GM21367 (cell line): ENCODE measurements around the gene AP2A1.

Experiments
- ATAC-seq: cut with Tn5 transposase; IDR thresholded peaks from one replicate; pipeline ENCODE4 v1.9.1; 2021; ENCODE audit not compliant: unreplicated experiment

The AP2A1 gene

DNA sequence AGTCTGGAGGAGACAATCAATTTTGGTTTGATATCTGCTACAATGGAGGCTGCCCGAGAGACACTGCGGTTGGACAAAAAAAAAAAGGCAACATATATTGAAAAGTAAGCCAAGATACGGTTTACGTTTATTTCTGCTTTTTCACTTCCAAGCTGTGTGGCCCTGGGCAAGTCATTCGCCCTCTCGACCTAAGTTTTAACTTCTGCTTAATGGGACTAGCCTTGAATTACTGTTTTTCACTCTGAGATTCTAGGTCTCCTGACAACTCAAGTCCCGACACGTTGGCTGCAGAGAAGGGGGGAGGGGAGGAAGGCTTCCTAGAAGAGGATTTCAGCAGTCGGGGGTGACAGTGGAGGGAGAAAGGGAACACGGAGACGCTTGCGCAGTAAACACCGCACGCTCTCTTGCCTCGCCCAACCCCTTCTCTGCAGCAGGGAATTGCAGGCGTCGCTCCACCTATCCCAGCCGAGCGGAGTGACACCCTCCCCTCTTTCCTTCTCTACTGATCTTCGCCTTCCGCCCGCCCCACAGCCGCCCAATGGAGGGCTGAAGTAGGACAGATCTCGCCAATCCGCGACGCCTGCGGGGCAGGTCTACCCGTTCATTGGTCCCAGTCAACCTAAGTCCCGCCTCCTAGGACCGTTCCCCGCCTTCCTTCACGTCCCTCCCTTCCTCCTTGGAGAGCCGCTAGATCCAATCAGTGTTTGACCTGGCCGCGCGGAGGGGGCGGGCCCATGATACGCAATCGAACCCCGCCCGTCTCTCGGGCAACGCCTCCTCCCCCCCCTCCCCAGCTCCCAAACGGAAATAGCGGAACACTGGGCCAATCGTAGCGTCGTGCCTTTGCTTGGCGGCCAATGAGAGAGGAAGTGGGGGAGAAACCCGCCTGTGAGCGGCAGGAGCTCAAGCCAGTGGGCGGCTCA lies 533 bp upstream of the AP2A1 start:
- peak; percentile 78 for ATAC-seq

DNA sequence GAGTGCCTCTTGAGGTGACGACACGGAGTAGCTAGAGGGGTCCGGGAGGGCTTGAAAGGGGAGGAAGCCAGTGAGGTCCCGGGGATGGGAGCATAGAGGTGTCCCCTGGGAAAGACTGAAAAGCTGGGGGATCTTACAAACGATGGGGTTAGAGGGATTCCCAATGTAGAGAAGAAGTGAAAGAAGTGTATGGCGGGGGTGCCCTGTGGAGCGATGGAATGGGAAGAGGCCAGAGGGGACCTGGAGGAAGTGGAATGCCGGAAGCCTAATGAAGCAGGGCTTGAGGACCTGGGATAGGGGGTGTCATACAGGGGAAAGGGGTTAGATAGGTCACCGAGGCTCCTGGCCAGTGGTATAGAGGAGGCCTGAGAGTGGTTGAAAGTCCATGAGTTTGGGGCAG lies 580 bp downstream of the AP2A1 start:
- ATAC-seq, result no peak

DNA sequence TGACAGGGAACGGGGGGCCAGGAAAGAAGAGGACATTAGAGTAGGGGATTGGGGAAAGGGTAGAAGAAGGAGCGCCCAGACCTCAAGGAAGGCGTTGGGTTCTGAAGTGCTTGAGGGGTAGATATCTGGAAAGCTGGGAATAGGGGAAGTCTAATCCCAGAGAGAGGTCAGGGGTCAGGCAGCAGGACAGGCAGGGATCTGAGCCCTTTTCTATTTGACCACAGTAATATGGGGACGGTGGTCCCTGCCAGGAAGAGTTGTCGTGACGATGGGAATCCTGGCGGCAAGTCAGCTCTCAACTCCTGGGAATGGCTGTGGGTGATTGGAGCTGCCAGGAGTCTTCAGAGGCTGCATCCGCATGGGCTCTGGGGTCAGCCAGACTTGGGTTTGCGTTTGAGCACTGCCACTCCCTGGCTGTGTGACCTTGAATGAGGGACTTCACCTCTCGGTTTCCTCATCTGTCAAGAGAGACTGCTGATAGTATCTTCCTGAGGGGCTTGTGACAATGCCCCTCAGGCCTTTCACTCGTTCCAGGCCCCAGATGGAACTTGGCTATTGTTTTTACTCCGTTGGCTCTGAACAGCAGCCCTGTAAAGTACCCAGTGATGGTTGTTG lies 1.3 kb downstream of the AP2A1 start:
- ATAC-seq, result no peak

DNA sequence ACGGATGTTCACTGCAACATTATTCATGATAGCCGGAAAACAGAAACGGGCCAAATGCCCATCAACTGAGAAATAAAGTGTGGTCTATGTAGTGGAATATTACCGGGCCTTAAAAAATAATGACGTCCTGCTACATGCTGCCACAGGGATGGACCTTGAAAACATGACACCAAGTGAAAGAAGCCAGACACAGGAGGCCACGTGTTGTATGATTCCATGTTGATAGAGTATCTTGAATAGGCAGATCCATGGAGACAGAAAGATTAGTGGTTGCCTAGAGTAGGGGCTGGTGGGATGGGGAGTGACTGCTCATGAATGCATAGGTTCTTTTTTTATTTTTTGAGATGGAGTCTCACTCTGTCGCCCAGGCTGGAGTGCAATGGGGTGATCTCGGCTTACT lies 3.7 kb downstream of the AP2A1 start:
- ATAC-seq, result no peak

DNA sequence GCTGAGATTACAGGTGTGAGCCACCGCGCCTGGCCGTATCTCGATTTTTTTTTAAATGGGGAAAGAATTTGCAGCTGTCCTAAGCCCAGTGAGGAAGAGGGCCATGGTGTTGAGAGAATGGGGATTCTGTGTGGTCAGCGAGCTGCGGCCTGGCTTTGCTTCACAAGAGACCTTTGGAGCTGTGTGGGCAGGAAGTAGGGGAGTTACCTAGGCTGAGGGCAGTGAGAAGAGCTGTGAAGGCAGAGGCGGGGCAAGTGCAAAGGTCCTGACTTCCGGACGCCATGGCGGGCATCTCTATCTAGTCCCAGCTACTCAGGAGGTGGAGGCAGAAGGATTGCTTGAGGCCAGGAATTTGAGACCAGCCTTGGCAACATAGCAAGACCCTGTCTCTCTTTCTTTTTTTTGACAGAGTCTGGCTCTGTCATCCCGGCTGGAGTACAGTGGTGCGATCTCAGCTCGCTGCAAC lies 4.9 kb downstream of the AP2A1 start:
- no peak for ATAC-seq

DNA sequence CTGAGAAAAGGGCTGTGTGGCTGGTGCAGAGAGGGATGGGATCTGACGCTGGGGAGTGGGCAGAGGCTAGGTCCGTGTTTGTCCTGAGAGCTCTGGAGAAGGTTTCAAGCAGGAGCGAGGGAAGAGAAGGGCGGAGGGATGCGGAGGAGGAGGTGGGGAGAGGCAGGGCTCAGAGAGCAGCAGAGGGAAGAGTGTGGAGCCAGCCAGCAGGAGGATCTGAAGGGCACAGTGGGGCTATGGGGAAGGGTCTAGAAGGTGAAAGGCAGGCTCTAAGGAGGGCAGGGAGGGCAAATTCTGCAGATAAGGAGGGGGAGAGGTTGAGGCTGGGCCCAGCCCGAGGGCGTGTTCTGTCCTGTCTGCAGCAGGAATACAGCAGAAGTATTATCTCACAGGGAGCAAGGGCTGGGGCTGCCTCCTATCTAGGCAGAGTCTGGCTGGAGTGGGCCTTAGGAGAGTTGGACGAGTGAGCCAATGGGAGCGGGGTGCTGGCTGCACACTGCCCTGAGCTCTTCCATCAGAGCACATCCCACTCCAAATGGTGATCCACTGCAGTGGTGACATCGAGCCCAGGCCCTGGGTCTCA lies 6.1 kb downstream of the AP2A1 start:
- ATAC-seq, result no peak

DNA sequence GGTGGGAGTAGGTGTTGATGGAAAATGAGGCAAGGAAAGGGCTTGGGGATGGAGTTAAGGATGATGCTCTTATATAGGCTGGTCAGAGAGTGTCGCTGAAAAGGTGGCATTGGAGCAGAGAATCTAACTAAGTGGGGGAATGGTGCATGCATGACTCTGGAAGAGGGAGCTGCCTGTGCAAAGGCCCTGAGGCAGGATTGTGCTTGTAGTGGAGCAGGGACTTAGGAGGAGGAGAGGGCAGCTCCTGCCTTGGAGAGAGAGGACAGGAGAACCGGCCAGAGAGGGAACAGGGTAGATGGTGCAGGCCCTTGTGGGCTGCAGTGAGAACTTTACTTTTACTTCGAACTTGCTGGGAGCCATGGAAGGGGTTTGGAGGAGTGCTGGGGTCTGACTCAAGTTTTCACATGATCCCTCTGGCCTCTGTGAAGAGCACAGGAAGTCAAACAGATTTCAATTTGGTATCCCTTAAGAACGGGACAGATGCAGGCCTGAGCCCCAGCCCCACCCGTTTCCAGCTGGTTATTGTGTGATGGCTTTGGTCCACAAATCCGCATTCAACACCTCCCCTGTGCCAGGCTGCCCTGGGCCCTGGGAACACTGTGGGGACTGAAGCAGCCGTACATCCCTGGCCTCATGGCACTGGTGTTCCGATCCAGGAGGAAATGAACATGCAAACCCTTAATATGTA lies 7.0 kb downstream of the AP2A1 start:
- no peak for ATAC-seq

DNA sequence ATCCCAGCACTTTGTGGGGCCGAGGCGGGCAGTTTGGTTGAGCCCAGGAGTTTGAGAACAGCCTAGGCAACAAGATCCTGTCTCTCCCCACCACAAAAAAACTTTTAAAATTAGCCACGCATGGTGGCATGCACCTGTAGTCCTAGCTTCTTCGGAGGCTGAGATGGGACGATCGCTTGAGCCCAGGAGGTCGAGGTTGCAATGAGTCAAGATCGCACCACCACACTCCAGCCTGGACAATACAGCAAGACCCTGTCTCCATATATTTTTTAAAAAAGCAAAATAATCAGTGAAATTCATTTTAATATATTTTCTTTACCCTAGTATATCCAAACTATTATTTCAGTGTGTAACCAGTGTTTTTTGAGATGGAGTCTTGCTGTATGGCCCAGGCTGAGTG lies 8.2 kb downstream of the AP2A1 start:
- no peak for ATAC-seq

DNA sequence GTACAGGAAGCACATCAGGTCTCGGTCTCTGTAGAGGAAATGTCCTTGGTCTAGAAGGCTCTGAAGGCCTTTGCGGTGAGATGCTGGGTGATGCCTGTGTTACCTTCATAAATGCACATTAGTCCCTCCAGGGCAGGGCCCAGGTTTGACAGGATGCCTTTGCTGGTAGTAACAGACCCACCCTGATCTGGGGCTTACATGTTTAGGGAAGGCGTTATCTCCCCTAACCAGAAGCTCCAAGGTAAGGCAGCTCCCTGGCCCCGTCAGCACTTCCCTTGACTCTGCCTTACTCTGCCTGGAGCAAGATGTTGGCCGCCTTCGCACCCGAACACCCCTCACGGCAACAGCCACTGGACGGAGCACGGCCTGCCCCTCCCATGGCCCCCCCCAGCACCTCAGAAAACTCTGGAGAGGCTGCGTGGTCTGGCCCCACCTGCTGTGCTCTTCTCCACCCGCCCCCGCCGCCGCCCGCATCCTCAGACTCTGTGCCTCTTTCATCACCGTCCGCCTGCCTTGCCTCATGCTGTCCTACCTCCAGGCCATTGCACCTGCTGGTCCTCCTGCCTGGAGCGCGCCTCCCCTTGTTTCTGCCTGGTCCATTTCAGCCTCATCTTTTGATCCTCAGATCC lies 9.1 kb downstream of the AP2A1 start:
- ATAC-seq, result no peak

DNA sequence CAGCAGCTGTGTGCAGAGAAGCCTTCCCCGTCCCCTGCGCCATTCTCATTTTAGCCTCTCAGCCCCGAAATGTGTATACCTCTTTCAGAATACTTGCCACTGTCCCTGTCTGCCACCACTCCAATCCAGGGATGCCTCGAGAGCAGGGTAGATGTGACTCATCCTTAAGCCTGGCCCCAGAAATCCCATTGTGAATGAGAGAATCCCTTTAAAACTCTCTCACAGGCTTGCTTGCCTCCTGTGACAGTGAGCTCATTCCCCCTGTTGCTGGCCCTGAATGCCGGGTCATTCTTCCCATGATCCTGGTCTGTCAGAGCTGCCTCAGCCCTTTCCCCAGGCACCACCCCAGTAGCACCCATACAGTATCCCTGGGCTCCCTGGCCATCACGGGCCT lies 9.6 kb downstream of the AP2A1 start:
- no peak for ATAC-seq

DNA sequence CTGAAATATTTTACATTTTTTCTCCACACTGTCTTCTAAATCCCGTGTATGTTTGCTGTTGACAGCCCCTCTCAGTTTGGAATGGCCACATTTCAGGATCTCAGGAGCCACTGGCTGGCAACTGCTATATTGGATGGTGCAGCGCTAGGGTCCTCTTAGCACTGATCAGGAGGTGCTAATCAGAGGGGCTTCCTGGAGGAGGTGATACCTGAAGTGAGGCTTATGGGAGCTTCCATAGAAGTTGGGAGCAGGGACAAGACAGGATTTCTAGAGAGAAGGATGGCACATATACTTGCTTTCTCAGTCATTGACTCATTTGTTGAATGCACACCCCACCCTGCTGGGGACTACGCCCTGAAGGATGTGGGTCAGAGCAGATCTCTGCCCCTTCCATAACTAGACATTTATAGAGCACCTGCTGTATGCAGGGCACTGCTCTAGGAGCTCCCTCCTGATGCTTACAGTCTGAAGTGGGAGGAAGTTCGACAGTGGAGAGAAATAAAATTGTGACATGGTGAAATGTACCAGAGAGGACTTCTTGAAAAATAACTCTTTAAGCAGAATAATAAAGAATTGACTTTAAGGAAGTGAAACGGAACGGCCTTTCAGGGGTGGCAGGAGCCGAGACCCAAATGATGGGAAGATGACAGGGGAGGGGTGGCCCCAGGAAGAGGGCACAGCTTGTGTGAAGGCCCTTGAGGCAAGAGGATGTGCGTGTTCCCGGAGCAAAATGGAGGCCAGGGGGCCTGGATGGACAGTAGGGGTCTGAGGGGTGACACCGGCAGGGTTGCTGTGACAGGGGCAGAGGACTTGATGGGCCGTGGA lies 13.1 kb downstream of the AP2A1 start:
- no peak for ATAC-seq

DNA sequence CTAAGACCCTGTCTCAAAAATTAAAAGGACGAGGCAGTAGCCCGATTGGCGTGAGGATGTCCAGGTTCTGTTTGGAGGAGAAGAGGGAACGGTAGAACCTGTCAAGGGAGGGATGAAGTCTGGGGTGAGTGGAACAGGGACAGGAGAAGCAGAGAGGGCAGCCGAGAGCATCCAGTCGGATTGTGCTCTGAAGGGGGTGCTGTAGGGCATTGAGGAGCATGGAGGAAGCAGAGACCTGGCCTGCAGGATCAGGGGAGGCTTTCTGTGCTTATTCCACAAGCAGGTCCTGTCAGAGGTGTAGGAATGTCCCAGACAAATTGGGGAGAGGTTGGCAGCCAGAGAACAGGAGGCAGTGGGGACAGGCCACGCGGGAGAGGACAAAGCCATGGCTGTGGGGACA lies 14.1 kb downstream of the AP2A1 start:
- no peak for ATAC-seq

DNA sequence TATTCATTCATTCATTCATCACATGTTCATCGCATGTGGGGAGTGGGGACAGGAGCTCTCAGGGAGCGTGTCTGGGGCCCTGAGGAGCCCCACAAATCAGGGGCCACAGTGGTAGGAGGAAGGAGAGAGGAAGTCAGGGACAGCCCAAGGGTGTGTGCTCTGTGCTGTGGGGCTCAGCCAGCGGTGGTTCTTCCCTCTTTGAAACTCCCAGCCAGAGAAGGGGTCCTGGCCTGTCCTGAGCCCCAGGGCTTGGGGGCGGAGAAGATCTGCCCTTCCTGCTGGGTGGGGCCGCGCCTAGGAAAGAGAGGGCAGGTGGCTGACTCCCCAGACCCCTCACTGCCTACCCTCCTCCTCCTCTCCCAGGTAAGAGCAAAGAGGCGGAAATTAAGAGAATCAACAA lies 14.6 kb downstream of the AP2A1 start:
- no peak for ATAC-seq

DNA sequence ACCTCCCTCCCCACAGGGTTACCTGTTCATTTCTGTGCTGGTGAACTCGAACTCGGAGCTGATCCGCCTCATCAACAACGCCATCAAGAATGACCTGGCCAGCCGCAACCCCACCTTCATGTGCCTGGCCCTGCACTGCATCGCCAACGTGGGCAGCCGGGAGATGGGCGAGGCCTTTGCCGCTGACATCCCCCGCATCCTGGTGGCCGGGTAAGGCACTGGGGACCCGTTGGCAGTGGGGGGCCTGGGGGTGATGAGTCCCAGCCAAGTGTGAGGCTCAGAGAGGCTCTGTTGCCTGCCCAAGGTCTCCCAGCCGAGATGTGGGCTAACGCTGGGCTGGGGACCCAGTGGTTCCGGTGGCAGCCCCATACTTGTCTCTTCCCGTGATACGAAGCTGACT lies 15.7 kb downstream of the AP2A1 start:
- ATAC-seq, result no peak

DNA sequence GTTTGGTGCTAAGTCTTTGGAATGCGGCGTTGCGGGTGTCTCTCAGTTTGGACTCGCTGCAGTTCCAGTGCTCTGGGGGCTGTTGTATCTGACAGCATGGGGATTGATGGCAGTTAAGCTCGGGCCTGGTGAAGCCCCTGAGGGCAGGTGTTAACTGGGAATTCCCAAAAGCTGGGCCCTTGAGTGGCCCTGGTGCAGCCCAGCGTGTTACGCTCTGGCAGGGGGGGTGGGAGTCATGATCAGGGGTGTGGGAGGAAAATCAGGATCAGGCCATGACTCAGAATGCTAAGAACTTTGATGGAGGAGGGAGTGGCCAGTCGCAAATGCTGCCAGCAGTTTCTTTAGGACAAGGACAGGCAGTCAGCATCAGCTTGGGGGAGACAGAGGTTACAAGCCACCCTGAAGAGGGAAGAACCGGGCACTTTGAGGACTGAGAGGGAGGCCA lies 19.6 kb downstream of the AP2A1 start:
- ATAC-seq, result no peak

DNA sequence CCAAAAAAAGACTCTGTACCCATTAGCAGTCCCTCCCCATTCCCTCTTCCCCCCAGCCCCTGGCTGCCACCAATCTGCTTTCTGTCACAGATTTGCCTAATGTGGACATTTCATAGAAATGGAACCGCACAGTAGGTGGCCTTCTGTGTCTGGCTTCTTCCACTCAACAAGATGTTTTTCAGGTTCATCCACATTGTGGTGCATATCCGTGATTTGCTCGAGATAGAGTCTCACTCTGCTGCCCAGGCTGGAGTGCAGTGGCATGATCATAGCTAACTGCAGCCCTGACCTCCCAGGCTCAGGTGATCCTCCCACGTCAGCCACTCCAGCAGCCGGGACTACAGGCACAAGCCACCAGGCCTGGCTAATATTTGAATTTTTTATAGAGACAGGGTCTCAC lies 20.9 kb downstream of the AP2A1 start:
- no peak for ATAC-seq

DNA sequence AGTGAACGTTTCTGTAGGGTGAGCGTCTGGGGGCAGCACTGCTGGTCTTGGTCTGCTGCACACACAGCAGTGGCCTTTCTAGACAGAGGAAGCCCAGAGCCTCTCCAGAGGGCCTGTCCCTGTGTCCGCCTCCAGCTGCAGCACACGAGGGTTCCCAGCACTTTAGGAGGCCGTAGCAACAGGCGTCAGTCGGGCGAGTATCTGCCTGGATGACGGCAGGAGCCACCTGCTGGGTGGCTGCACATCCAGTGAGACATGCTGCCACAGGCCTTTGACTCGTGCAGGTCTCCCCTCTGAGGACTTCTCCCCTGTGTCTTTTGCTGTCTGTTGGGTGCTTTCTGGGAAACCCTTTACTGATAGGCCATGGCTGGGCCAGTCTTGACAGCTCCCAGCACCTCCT lies 22.1 kb downstream of the AP2A1 start:
- ATAC-seq, result no peak

DNA sequence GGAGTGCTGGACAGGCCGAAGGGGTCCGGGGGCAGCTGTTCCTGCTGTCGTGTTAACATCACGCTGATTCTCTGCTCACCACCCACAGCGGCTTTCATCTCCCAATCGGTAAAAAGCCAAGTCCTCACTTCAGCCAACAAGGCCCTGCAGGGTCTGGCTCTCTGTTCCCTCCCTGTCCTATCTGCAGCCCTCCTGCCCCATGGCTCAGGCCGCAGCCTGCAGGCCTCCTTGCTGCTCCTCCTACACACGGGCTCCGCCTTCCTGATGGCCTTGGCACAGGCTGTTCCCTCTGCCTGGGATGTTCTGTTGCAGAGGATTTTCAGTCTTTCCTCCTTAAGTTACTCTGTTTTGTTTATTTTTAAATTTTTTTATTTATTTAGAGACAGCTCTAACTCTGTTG lies 24.1 kb downstream of the AP2A1 start:
- ATAC-seq, result no peak

DNA sequence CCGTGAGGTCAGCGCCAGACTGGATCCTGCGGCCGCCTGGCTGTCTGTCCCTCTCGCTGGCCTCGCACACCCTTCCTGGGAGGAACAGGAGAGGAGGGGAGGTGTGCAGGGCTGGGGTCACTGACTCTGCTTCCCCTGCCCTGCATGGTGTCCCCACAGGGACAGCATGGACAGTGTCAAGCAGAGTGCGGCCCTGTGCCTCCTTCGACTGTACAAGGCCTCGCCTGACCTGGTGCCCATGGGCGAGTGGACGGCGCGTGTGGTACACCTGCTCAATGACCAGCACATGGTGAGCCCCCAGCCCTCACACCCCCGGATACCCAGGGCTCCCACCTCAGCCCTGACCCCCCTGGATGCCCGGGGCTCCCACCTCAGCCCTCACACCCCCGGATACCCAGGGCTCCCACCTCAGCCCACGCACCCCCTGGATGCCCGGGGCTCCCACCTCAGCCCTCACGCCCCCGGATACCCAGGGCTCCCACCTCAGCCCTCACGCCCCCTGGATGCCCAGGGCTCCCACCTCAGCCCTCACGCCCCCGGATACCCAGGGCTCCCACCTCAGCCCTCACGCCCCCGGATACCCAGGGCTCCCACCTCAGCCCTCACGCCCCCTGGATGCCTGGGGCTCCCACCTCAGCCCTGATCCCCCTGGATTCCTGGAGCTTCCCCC lies 25.1 kb downstream of the AP2A1 start:
- ATAC-seq, result no peak
